PC-9 (cell line): Measurements from ENCODE around the gene MAMLD1.

ENCODE experiments used
- CTCF ChIP-seq: fragments of 200-600 bp; sonication (generic); conservative IDR thresholded peaks from 2 replicates; pipeline ENCODE4 v1.6.1; 2017; ENCODE audit warnings: mixed run types, antibody characterized with exemption, mild to moderate bottlenecking, moderate library complexity
- EZH2 ChIP-seq: fragments of 200-600 bp; sonication (generic); IDR thresholded peaks from 2 replicates; pipeline ENCODE4 v1.8.0; 2017; ENCODE audit warnings: antibody characterized with exemption, low read depth

- TF ChIP-seq CTCF (no peak), EZH2 (no peak)
These were observed 154.3 kb downstream of the MAMLD1 start for GRCh38 chrX:150517303-150517910.
